Cerebellar cortex (tissue), 1 donor: ENCODE results near the gene GRK5.

Source experiments
- DNase-seq: peaks from one replicate; pipeline ENCODE4 v3.0.0-alpha.2; 2015; ENCODE audit warnings: low spot score

GRK5 gene

GRCh38 chr10:119360181-119360921 is 153.0 kb downstream of the GRK5 start:
- no peak for DNase-seq

GRCh38 chr10:119361037-119361436 is 153.7 kb downstream of the GRK5 start:
- DNase-seq: no peak

DNA sequence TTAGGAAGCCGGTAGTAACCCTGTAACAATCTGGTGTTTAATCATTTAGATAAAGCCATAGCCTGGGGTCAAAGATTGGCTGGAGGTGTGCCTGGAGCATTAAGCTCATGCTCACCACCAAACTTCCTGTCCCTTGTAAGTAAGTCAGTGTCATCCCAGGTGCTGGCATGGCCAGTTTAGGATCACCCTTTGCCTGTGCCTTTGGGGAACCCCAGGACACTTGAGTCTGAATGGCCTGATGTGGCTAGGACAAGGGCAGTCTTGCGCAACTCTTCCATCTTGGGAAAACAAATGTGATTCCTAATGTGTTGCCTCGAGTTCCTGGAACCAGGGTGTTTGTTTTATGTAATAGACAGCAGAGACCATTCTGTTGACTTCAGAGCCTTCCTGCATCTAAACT is 154.8 kb downstream of the GRK5 start:
- no peak for DNase-seq

DNA sequence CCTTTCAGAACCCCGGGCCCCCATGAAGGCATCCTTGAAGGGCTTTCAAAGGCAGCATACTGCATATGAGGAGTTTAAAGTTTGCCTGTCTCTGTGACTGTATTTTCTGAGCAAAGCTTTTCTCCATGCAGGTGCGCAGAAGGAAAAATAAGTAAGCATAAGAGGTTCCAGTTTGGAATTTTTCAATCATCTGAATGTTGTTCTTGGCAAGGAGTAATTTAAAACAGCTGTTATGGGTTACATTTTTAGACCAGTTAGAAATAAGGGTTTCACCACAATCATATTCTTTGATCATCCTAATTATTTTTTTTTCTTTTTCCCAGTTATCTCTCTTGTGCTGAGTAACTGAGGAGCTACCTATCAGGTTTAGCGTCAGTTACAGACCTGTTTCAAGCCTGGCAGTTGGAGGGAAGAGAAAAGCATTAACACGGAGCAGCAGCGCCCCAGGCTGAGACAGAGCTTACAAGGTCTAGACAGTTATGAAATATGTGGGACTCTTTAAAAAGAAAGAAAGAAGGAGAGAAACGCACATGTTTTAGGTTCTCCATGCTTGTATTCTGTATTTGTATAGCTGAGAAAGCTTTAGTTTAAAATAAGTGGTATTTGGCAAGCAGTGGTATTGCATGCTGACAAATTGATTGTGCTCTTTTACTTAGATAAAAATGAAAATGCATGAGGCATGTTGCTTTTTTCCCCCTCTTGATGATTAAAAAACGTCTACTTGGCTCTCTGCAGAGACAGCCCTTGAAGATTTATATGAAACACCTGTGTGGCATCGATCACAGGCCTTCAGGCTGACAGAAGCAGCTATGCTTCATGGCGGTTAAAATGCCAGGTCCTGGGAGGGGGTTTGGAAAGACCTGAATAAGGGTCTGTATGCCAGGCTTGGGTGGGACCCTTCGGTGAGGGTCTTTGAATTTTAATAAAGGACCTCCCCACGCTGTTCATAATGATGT is 157.6 kb downstream of the GRK5 start:
- peak; percentile 14 for DNase-seq

- no peak for DNase-seq
These were observed 158.6 kb downstream of the GRK5 start for GRCh38 chr10:119365773-119366599.

DNA sequence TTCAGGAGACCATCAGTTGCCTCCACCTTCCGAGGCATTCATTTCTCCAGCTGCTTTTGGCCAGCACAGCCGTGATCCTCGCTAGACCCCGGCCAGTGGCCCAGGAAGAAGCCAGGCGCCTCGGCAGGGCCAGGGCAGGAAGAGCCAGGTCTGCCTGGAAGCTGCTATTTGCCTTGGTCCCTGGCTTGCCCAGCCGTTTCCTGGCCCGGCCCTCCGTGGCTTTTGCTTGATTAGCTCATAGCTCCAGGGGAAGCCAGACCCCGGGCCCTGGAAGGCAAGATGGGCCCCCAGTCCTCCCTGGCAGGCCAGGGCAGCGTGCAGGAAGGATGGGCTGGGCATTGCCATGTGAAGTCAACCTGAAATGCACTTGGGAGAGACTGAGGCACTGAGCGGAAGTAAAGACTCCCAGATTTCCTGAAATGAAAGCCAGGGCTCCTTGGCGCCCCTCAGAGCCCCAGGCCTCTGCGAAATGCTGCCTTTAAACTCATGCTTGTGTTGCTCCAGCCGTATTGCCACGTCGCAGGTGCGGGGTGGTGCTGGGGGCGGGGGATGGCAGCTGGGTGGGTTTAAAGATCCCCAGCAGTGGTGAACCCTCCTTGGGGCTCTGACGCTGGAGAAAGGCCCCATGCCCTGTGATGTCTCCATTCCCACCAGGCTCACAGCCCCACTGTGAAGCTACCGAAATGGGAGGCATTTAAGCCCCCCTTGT is 160.6 kb downstream of the GRK5 start:
- DNase-seq: no peak

- DNase-seq: no peak
These were observed 161.2 kb downstream of the GRK5 start for GRCh38 chr10:119368581-119368980.

DNA sequence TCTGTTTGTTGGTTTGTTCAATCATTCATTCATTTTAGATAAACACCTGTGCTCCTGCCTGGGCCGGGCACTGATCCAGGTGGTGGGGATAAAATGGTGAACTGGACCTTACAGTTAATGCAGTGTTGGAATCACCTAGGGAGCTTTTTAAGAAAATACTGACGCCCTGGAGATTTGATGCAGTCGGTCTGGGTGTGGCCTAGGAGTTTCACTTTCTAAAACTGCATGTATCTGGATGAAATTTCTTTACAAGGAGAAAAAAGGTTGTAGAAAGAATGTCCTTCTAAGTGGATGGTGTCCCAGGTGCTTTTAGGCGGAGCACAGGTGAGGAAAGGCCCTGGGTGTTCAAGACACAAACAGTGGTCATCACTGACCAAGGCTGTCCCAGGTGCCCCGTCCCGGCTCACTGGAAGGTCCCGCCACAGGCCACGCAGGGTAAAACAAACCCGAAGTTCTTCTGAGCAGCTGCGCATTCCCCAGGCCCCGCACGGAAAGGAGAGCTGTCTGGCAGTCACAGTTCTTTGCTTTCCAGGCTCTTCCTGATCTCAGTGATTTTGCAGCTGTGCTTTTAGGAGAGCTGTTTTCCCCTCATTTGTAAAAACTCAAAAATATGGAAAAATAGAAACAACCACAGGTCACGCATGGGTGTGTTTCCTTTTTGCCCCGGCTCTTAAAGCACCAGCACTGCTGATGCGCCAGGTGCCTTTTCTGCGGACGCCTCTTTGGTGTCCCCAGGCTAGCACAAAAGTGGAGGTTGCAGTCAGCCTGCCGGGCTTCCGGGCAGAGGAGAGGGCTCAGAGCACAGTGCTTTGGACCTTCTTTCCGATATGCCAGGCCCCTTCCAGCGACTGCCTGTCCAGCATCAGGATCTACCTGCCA is 161.9 kb downstream of the GRK5 start:
- DNase-seq: no peak

GRCh38 chr10:119370111-119370741 is 162.9 kb downstream of the GRK5 start:
- DNase-seq: no peak

DNA sequence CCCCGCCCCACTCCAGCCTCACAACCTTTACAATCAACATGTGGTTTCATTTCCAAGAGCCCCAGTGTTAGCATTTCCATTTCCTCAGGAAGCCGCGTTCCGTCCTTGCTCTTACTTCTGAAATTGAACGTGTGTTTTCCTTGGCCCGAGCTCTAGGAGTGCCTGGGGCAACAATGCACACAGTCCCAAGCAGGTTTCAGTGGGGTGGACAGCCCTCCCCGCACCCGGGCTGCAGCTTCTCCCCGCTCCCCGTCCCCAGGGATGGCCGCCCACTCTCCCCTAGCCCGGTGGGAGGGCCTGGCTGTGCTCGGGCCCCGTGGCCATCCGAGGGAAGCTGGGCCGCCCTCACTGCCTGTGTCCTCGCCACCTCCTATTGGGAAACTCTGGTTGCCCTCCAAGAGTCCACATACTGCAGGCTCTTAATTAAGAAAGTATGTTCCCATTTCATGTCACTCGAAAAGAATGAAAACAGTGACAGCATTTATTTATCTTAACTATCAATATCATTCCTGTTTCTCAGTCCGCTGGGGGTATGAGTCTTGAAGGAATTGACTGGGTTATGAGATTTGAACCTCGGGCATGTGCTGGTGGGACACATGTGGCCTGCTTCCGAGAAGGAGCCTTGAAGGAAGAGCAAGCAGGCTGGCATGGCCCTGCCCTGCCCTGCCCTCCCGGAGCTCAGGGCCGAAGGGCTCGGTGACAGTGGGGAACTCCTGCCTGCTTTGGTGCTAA is 163.8 kb downstream of the GRK5 start:
- no peak for DNase-seq

- no peak for DNase-seq
These were observed 164.6 kb downstream of the GRK5 start for GRCh38 chr10:119371704-119372663.

DNA sequence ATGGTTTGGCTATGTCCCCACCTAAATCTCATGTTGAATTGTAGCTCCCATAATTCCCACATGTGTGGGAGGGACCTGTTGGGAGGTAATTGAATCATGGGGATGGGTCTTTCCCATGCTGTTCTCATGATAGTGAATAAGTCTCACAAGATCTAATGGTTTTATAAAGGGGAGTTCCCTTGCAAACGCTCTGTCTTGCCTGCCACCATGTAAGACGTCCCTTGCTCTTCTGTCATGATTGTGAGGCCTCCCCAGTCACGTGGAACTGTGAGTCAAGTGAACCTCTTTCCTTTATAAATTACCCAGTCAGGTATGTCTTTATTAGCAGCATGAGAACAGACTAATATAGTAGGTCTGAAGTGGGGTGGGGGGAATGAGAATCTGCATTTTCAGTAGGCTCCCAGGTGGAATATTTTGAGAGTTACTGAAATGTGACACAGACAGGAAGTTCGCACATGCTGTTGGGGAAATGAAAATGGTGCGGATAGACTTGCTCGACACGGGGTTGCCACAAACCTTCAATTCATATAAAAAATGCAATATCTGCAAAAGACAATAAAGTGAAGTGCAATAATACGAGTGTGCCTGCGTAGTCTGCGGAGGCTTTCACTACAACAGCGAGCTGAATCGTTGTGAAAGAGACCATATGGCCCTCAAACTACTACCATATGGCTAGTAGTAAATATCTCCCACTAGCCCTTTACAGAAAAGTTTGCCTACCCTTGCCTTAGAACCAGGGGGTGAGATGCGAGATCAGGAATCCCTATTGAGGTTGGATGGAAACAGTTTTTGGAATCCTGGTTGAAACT is 166.1 kb downstream of the GRK5 start:
- DNase-seq: no peak

- no peak for DNase-seq
These were observed 166.9 kb downstream of the GRK5 start for GRCh38 chr10:119374236-119374635.

DNA sequence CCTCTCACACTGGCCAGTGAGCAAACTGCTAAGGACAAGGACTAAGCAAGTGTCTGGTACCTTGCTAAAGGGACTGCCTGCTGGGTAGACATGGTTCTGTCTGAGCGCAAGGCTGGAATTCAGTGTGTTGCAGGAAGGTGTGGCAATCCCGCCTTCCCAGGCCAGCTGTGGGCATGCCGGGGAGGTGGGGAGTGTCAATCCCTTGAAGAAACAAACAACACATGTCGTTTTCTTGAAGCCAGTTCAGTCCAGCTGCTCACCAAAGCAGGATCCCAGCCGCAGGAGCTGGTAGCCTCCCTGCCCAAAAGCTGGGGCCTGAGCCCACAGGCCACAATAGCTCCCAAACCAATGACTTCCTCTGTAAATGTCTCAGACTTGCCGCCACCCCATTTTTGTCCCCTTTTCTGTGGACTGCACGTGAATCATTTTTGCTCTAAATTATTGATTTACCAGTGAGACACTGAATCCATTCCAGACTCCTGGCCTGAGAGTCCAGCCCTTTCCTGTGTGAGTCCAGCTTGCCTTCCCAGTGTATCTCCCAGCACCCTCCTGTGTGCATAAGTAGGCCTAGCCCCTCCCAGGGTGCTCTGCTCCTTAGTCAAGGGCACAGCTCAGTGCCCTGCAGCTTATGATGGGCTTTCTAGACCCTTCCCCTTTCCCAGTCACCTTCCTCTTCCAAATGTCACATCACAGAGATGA is 168.4 kb downstream of the GRK5 start:
- no peak for DNase-seq

- DNase-seq: no peak
These were observed 170.1 kb downstream of the GRK5 start for GRCh38 chr10:119377451-119377957.

DNA sequence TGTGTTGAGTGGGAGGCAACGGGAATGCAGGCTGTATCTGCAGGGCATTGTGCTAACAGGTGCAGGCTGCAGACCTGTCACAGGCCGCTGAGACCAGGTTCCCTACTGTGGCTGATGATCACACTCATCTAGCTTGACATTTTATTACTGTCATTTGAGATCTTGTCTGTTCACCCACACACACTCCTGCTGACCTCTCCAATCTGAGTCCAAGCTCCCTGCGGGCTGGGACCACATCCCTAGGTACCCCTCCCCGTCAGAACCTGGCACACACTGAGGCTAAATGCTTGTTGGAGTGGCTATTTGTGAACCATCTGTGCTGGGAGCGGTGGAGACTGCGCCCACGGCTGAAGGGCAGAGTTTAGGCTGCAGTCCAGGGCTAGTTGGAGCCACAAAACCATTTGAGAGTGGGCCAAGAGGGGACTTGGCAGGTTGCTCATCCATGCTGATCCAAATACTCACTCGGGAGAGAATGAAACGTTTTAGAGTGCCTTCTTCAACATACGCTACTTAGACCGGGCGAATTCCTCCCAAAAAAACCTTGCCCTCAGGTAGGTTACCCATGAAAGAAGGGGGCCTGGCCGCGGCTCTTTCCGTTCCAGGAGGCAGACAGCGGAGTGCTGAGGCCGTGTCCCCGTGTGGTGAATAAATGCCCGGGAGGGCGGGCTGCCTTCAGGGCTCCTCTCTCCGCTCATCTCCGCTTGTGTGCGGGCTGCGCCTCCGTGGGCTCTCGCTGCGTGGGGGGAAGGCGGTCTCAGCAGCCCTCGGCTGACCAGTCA is 170.8 kb downstream of the GRK5 start:
- peak; percentile 98 for DNase-seq
